Measurements from ENCODE around the gene PIR. TPM values are rescaled to one million over a fixed set of nuclear protein-coding genes. Genes with fewer than 3 reads are reported as not detected.

The PIR gene
- total RNA-seq, 1 experiment from 2014 or later, result 58.0 TPM

DNA sequence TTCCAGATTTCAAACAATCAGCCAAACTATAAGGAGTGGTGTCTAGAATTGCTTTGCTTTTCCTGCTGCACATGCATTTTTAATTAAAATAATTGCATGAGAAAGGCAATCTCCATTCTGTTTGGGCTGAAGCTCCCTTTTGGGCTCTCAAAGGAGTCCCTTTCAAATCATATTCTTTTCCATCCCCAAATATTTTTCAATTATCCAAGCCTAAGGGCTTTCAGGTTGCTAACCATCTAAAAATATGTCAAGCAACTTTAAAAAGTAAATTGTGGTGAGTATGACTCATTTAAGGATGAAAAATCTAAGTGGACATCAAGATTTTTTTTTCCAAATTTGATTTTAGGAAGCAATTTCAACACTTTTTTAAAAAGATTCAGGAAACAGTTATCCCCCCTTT, 28.4 kb downstream of the PIR start:
- TF ChIP-seq, protein P1, sequence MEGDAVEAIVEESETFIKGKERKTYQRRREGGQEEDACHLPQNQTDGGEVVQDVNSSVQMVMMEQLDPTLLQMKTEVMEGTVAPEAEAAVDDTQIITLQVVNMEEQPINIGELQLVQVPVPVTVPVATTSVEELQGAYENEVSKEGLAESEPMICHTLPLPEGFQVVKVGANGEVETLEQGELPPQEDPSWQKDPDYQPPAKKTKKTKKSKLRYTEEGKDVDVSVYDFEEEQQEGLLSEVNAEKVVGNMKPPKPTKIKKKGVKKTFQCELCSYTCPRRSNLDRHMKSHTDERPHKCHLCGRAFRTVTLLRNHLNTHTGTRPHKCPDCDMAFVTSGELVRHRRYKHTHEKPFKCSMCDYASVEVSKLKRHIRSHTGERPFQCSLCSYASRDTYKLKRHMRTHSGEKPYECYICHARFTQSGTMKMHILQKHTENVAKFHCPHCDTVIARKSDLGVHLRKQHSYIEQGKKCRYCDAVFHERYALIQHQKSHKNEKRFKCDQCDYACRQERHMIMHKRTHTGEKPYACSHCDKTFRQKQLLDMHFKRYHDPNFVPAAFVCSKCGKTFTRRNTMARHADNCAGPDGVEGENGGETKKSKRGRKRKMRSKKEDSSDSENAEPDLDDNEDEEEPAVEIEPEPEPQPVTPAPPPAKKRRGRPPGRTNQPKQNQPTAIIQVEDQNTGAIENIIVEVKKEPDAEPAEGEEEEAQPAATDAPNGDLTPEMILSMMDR (conservative IDR thresholded peaks at IDR 0.05; ENCODE audit: low read depth, low read length), result no peak
- TF ChIP-seq EZH2 (IDR thresholded peaks at IDR 0.05; ENCODE audit: borderline replicate concordance, low read depth, low read length, poor library complexity, severe bottlenecking), result no peak
- Histone ChIP-seq H3K4me3 (ENCODE audit: low read depth, low read length, poor library complexity, severe bottlenecking) (no peak overlapping the region), H3K9me3 (ENCODE audit: low read depth, low read length, poor library complexity, severe bottlenecking) (no peaks in the 10 kb centered on the region), H3K27ac (ENCODE audit: low read depth, low read length, poor library complexity, severe bottlenecking) (no peak overlapping the region), H3K36me3 (ENCODE audit: insufficient read depth, low read length, poor library complexity, severe bottlenecking) (peaks cover 4% of the 10 kb centered on the region), H3K27me3 (replicated peaks; ENCODE audit: insufficient read depth, low read depth, low read length, poor library complexity) (peaks cover 5% of the 10 kb centered on the region), H3K4me1 (ENCODE audit: insufficient read depth, low read length, poor library complexity, severe bottlenecking) (peaks cover 13% of the 10 kb centered on the region)
- no TSS peak for BruUV-seq (replicated peaks)
- CTCF ChIA-PET, result no interaction called here
- no peak for DNase-seq (ENCODE audit: low spot score)
- intact Hi-C loops (cut with micrococcal nuclease; ENCODE audit: unreplicated experiment), result no loop called here
- POLR2A ChIA-PET (ENCODE audit: low non-redundant PET), result interaction anchor here (0.6 kb wide), 1 partner anchor 245 kb away, joined by 3 read pairs; no protein-coding TSS in a partner anchor

DNA sequence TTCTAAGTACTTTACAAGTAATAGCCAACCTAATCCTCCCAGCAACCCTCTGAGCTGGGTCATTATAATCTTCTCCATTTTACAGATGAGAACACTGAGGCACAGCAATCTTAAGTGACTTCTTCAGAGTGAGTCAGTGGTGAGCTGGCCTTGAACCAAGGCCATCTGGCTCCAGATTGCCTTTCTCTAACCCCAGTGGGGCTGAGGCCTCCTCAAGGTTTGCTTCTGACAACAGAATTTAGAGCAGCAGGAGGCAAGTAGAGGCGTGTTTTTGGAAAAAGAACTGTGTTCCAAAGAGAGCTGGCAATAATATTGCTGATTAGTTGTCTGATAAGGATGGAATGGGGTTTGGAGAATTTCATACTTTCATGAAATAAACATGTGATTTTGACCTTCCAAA, 41.2 kb downstream of the PIR start:
- POLR2A ChIA-PET (ENCODE audit: low non-redundant PET), result no interaction called here
- H3K4me1 ChIP-seq (ENCODE audit: insufficient read depth, low read length, poor library complexity, severe bottlenecking), result no peaks in the 10 kb centered on the region
- CTCF ChIA-PET, result no interaction called here
- no peaks in the 10 kb centered on the region for H3K27me3 ChIP-seq (replicated peaks; ENCODE audit: insufficient read depth, low read depth, low read length, poor library complexity)
- H3K36me3 ChIP-seq (ENCODE audit: insufficient read depth, low read length, poor library complexity, severe bottlenecking), result peaks cover 22% of the 10 kb centered on the region
- no peak overlapping the region for H3K27ac ChIP-seq (ENCODE audit: low read depth, low read length, poor library complexity, severe bottlenecking)
- no peak overlapping the region for H3K4me3 ChIP-seq (ENCODE audit: low read depth, low read length, poor library complexity, severe bottlenecking)
- no peaks in the 10 kb centered on the region for H3K9me3 ChIP-seq (ENCODE audit: low read depth, low read length, poor library complexity, severe bottlenecking)
- BruUV-seq (replicated peaks), result no TSS peak
- no peak for DNase-seq (ENCODE audit: low spot score)
- TF ChIP-seq EZH2 (IDR thresholded peaks at IDR 0.05; ENCODE audit: borderline replicate concordance, low read depth, low read length, poor library complexity, severe bottlenecking), result no peak
- TF ChIP-seq, protein P1 (conservative IDR thresholded peaks at IDR 0.05; ENCODE audit: low read depth, low read length), result no peak
- intact Hi-C loops (cut with micrococcal nuclease; ENCODE audit: unreplicated experiment), result no loop called here

DNA sequence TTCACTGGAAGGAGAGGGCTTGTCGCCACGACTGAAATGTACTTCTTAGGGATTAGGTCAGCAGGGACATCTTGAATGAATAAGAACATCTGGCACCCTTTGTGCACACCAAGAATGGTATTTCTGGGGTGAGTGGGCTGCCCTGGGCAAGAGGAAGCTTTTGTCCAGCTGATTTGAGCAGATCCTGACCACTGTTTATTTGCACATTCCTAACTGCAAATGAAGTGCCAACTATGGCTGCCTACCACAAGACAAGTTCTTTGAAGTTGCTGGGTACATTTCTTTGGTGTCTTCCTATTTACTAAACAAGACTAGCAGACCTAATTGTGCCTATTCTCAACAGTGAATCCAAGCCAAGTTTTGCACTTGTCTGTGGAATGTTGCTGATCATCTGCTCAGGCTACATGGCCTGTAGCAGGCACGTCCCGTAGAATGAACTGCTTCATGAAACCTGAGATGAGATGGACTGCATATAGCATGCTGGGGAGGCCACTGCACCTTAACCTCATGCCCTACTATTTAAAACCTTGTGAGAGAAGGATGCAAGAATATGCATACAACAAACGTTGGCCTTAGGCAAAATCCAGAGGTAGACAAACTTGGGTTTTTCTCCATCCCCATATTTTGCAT, 45.0 kb downstream of the PIR start:
- no TSS peak for BruUV-seq (replicated peaks)
- no peaks in the 10 kb centered on the region for H3K4me1 ChIP-seq (ENCODE audit: insufficient read depth, low read length, poor library complexity, severe bottlenecking)
- no peak for DNase-seq (ENCODE audit: low spot score)
- H3K4me3 ChIP-seq (ENCODE audit: low read depth, low read length, poor library complexity, severe bottlenecking), result no peak overlapping the region
- no peak for TF ChIP-seq EZH2 (IDR thresholded peaks at IDR 0.05; ENCODE audit: borderline replicate concordance, low read depth, low read length, poor library complexity, severe bottlenecking)
- TF ChIP-seq, protein P1 (conservative IDR thresholded peaks at IDR 0.05; ENCODE audit: low read depth, low read length), result no peak
- CTCF ChIA-PET, result no interaction called here
- no peak overlapping the region for H3K27ac ChIP-seq (ENCODE audit: low read depth, low read length, poor library complexity, severe bottlenecking)
- intact Hi-C loops (cut with micrococcal nuclease; ENCODE audit: unreplicated experiment), result no loop called here
- no peaks in the 10 kb centered on the region for H3K9me3 ChIP-seq (ENCODE audit: low read depth, low read length, poor library complexity, severe bottlenecking)
- POLR2A ChIA-PET (ENCODE audit: low non-redundant PET), result no interaction called here
- H3K27me3 ChIP-seq (replicated peaks; ENCODE audit: insufficient read depth, low read depth, low read length, poor library complexity), result no peaks in the 10 kb centered on the region
- H3K36me3 ChIP-seq (ENCODE audit: insufficient read depth, low read length, poor library complexity, severe bottlenecking), result peaks cover 6% of the 10 kb centered on the region

All from A673 (cell line).